HG02970 (cell line): Measurements from ENCODE around the gene KLK2.

ENCODE experiments used
- ATAC-seq: cut with Tn5 transposase; IDR thresholded peaks from one replicate; pipeline ENCODE4 v1.9.1; 2021; ENCODE audit warnings: mild to moderate bottlenecking, moderate library complexity, moderate number of reproducible peaks; ENCODE audit not compliant: unreplicated experiment, low FRiP score

KLK2 gene

DNA sequence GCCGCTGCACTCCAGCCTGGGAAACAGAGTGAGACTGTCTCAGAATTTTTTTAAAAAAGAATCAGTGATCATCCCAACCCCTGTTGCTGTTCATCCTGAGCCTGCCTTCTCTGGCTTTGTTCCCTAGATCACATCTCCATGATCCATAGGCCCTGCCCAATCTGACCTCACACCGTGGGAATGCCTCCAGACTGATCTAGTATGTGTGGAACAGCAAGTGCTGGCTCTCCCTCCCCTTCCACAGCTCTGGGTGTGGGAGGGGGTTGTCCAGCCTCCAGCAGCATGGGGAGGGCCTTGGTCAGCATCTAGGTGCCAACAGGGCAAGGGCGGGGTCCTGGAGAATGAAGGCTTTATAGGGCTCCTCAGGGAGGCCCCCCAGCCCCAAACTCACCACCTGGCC lies at the start of gene KLK2:
Gene KLK2, plus strand, starts transcription at position 384 of the 400 bp plus-strand sequence. CDS start 35 bp downstream, outside the sequence.
- ATAC-seq = no peak

- no peak for ATAC-seq
These were observed 46.6 kb upstream of the KLK2 start for GRCh38 chr19:50826492-50827240.

- ATAC-seq = no peak
These were observed 45.8 kb upstream of the KLK2 start for GRCh38 chr19:50827476-50827875.

GRCh38 chr19:50829801-50830200 lies 43.4 kb upstream of the KLK2 start:
- no peak for ATAC-seq

GRCh38 chr19:50830266-50831025 lies 42.8 kb upstream of the KLK2 start:
- no peak for ATAC-seq

GRCh38 chr19:50831026-50831396 lies 42.2 kb upstream of the KLK2 start:
- no peak for ATAC-seq

- no peak for ATAC-seq
These were observed 40.6 kb upstream of the KLK2 start for GRCh38 chr19:50832666-50833065.

GRCh38 chr19:50833117-50833801 lies 40.0 kb upstream of the KLK2 start, which contains the start of gene KLK15:
Gene KLK15 (minus strand): TSS chr19:50833574. CDS start chr19:50831492, 2,082 bp downstream.
- no peak for ATAC-seq

DNA sequence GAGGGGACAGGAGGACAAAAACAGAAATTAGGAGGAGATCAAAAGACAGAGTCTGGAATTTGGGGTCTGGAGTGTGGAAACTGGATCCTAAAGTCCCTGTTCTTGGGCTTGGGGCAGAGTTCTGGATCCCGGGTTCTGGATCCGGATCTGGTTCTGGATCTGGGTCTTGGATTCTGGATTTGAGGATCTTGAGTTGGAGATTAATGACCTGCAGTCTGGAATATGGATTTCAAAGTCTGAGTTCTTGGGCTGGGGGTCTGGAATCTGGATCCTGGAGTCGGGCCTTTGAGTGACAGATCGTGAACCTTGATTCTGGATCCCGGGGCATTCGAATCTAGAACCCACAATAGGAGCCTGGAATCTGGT lies 39.5 kb upstream of the KLK2 start:
- no peak for ATAC-seq

- ATAC-seq = no peak
These were observed 38.0 kb upstream of the KLK2 start for GRCh38 chr19:50835103-50835784.

- peak; percentile 73 for ATAC-seq
These were observed 37.3 kb upstream of the KLK2 start for GRCh38 chr19:50835785-50836542.

GRCh38 chr19:50836543-50837195 lies 36.6 kb upstream of the KLK2 start:
- no peak for ATAC-seq

DNA sequence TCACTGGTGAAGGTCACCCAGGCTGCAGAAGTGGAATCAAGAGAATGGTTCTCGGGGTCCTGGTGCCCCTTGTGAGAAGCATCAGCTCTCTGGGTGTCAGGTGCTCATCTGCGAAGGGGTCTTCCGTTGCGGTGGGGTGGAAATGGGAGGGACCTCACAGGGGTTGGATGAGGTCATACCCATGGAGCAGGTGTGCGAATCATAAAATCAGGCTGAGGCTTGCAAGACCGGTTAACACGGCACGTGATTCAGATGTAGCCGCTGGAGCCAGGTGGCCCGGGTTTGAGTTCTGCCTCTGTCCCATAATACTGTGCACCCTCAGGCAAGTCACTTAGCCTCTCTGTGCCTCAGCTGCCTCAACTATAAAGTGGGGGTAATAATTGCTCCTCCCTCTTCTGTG lies 35.9 kb upstream of the KLK2 start:
- ATAC-seq = no peak

DNA sequence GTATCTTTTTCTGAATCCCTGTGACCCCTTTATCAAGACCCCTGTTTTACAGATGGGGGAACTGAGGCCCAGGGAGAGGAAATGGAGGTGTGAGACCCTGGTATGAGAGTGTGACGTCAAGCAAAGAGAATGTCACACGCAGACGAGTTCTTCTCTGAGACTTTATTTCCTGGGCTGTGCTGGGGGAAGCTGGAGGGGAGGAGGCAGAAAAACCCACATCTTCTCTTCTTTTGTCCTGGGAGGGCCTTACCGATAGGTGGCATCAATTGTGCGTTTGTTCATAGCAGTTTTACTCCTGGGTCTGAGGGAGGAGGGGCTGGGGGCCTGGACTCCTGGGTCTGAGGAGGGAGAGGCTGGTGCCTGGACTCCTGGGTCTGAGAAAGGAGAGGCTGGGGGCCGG lies 35.0 kb upstream of the KLK2 start:
- ATAC-seq = no peak

GRCh38 chr19:50839712-50840655 lies 33.3 kb upstream of the KLK2 start:
- ATAC-seq = no peak

GRCh38 chr19:50842130-50842529 lies 31.1 kb upstream of the KLK2 start:
- ATAC-seq = no peak

DNA sequence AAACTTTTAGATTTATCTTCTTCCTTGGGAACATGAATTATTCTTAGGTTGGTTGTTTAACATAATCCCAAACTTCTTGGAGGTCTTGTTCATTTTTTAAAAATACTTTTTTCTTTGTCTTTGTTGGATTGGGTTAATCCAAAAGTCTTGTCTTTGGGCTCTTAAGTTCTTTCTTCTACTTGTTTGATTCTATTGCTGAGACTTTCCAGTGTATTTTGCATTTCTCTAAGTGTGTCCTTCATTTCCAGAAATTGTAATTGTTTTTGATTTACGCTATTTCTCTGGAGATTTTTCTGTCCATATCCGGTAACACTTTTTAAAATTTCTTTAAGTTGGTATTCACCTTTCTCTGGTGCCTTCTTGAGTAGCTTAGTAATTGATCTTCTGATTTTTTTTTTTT lies 30.0 kb upstream of the KLK2 start:
- no peak for ATAC-seq

DNA sequence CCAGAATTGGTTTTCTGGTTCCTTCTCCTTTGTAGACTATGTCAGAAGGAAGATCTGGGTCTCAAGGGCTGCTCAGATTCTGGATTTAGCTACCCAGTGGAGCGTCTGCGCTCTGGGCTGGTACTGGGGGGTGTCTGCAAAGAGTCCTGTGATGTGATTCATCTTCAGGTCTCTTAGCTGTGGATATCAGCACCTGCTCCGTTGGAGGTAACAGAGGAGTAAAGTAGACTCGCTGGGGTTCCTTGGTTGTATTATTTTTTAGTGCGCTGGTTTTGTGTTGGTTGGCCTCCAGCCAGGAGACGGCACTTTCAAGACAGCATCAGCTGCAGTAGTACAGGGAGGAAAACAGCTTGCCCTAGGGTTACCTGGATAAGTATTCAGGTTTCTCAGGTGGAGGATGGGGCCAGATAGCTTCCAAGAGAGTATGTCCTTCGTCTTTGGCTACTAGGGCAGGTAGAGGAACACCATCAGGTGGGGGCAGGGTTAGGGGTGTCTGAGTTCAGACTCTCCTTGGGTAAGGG lies 29.5 kb upstream of the KLK2 start:
- no peak for ATAC-seq
